Measurements from ENCODE around the gene CCDC134. TPM values are rescaled to one million over a fixed set of nuclear protein-coding genes. Genes with fewer than 3 reads are reported as not detected.
"Not testable (repeated sequence)": the region's sequence is repeated elsewhere in the genome, so short reads cannot be mapped to it uniquely, and the experiment has no call there.

CCDC134 gene
- polyA plus RNA-seq, 1 of the 3 experiments (the other 2 are of a cell fraction): 2.0 TPM

DNA sequence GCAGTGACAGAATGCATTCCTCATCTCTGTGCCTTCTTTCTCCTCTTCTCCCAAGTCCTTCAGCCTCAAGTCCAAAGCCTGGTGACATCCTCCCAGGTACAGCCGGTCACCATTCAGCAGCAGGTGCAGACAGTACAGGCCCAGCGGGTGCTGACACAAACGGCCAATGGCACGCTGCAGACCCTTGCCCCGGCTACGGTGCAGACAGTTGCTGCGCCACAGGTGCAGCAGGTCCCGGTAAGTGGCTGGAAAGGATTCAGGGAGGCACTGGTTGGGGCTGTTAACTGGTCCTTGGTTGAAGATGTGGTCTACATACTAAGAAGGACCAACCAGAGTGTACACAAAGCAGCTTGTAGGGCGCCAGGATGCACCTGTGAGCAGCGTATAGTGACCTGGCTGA, 68.1 kb downstream of the CCDC134 start:
- no peak for DNase-seq
- H3K9me3 ChIP-seq: no peaks in the 10 kb centered on the region
- no peaks in the 10 kb centered on the region for H3K36me3 ChIP-seq (replicated peaks in 1 of 2; ENCODE audit: control insufficient read depth in 1 of 2, insufficient read depth in 2 of 2, low read length in 1 of 2)
- no peaks in the 10 kb centered on the region for H3K9me2 ChIP-seq
- no peak for TF ChIP-seq EP300 (IDR thresholded peaks at IDR 0.05; ENCODE audit: borderline replicate concordance in 1 of 2, low read depth in 1 of 2, low read length in 1 of 2)
- H3K4me2 ChIP-seq: no peak overlapping the region
- POLR2A ChIA-PET: no interaction called here
- H3K4me1 ChIP-seq (ENCODE audit: control insufficient read depth in 1 of 2, insufficient read depth in 2 of 2, low read depth in 1 of 2, low read length in 1 of 2): no peaks in the 10 kb centered on the region
- H3K4me3 ChIP-seq (ENCODE audit: low read depth in 2 of 2, low read length in 1 of 2): no peak overlapping the region
- no peak overlapping the region for H3K27ac ChIP-seq (ENCODE audit: low read depth in 2 of 2, low read length in 1 of 2)
- H2AFZ ChIP-seq (ENCODE audit: low read depth): no peak overlapping the region
- H3K79me2 ChIP-seq (ENCODE audit: insufficient read depth): no peaks in the 10 kb centered on the region
- no peaks in the 10 kb centered on the region for H4K20me1 ChIP-seq (ENCODE audit: insufficient read depth)
- no peaks in the 10 kb centered on the region for H3F3A ChIP-seq (replicated peaks; ENCODE audit: insufficient read depth)
- no CpG with 5 or more reads among the region's 10 CpGs for WGBS (ENCODE audit: low lambda C conversion rate)
- no peak overlapping the region for H3K9ac ChIP-seq
- CTCF ChIA-PET: no interaction called here
- no peaks in the 10 kb centered on the region for H3K27me3 ChIP-seq (ENCODE audit: insufficient read depth)

- H3K27me3 ChIP-seq (ENCODE audit: insufficient read depth); DNase-seq; H3K9me3 ChIP-seq; H2AFZ ChIP-seq (ENCODE audit: low read depth); H3K79me2 ChIP-seq (ENCODE audit: insufficient read depth); H3F3A ChIP-seq (replicated peaks; ENCODE audit: insufficient read depth); H3K36me3 ChIP-seq (replicated peaks in 1 of 2; ENCODE audit: control insufficient read depth in 1 of 2, insufficient read depth in 2 of 2, low read length in 1 of 2); H3K27ac ChIP-seq (ENCODE audit: low read depth in 2 of 2, low read length in 1 of 2); H3K4me2 ChIP-seq; H3K9me2 ChIP-seq; H3K9ac ChIP-seq; H3K4me3 ChIP-seq (ENCODE audit: low read depth in 2 of 2, low read length in 1 of 2); H4K20me1 ChIP-seq (ENCODE audit: insufficient read depth); POLR2A ChIA-PET; H3K4me1 ChIP-seq (ENCODE audit: control insufficient read depth in 1 of 2, insufficient read depth in 2 of 2, low read depth in 1 of 2, low read length in 1 of 2); CTCF ChIA-PET: not testable (repeated sequence)
- no CpG with 5 or more reads among the region's 1 CpG for WGBS (ENCODE audit: low lambda C conversion rate)
Measured at GRCh38 chr22:41870081-41870480, 69.6 kb downstream of the CCDC134 start.

GRCh38 chr22:41870786-41871185, 70.3 kb downstream of the CCDC134 start:
- Histone ChIP-seq H3K9me2 (no peaks in the 10 kb centered on the region), H3F3A (replicated peaks; ENCODE audit: insufficient read depth) (no peaks in the 10 kb centered on the region), H3K9ac (no peak overlapping the region), H3K4me1 (ENCODE audit: control insufficient read depth in 1 of 2, insufficient read depth in 2 of 2, low read depth in 1 of 2, low read length in 1 of 2) (peaks cover 0 to under 1% of the 10 kb centered on the region in 2 experiments; a peak in 1 of 4 replicates), H3K36me3 (replicated peaks in 1 of 2; ENCODE audit: control insufficient read depth in 1 of 2, insufficient read depth in 2 of 2, low read length in 1 of 2) (no peaks in the 10 kb centered on the region), H3K9me3 (no peaks in the 10 kb centered on the region), H3K4me2 (no peak overlapping the region), H2AFZ (ENCODE audit: low read depth) (no peak overlapping the region), H4K20me1 (ENCODE audit: insufficient read depth) (no peaks in the 10 kb centered on the region), H3K27ac (ENCODE audit: low read depth in 2 of 2, low read length in 1 of 2) (no peak overlapping the region), H3K27me3 (ENCODE audit: insufficient read depth) (no peaks in the 10 kb centered on the region), H3K4me3 (ENCODE audit: low read depth in 2 of 2, low read length in 1 of 2) (no peak overlapping the region), H3K79me2 (ENCODE audit: insufficient read depth) (no peaks in the 10 kb centered on the region)
- no peak for DNase-seq
- CTCF ChIA-PET: no interaction called here
- POLR2A ChIA-PET: no interaction called here
- TF ChIP-seq, protein P1, sequence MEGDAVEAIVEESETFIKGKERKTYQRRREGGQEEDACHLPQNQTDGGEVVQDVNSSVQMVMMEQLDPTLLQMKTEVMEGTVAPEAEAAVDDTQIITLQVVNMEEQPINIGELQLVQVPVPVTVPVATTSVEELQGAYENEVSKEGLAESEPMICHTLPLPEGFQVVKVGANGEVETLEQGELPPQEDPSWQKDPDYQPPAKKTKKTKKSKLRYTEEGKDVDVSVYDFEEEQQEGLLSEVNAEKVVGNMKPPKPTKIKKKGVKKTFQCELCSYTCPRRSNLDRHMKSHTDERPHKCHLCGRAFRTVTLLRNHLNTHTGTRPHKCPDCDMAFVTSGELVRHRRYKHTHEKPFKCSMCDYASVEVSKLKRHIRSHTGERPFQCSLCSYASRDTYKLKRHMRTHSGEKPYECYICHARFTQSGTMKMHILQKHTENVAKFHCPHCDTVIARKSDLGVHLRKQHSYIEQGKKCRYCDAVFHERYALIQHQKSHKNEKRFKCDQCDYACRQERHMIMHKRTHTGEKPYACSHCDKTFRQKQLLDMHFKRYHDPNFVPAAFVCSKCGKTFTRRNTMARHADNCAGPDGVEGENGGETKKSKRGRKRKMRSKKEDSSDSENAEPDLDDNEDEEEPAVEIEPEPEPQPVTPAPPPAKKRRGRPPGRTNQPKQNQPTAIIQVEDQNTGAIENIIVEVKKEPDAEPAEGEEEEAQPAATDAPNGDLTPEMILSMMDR (IDR thresholded peaks at IDR 0.05): no peak
- TF ChIP-seq USF1 (IDR thresholded peaks at IDR 0.05; ENCODE audit: borderline replicate concordance, low read depth): no peak
- no peak for TF ChIP-seq ELF1 (IDR thresholded peaks at IDR 0.05)
- WGBS (ENCODE audit: low lambda C conversion rate): 91% methylated on average over 4 of the region's 4 CpGs
